ENCODE data around the gene ZNF514. TPM values are rescaled to one million over a fixed set of nuclear protein-coding genes. Genes with fewer than 3 reads are reported as not detected.

Gene ZNF514
- total and polyA plus RNA-seq, 2 of the 8 experiments (the other 6 are each of a cell fraction or from before 2014, with no cell fraction given): 5.3 to 13.3 TPM

DNA sequence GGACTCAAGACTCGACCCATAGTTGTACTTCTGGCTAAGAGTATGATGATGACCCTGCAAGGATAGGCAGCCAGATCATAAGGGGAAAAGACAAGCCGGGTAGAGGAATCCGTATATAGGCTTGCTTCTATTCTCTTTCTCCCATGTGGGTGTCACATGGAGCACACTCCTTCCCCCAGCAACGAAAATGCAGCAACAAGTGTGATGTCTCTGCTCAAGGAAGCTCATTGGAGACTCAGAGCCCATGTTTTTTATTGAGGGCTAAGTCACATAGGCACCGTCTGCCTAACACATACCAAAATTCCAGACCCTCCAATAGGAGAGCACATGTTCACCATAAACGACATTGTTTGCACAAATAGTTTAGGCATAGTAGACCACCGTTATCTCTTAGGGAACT is 12.3 kb upstream of the ZNF514 start:
- Histone ChIP-seq H2BK120ac (replicated peaks; ENCODE audit: low read depth, low read length) (no peak overlapping the region), H3K14ac (ENCODE audit: insufficient read length) (no peak overlapping the region), H3K4ac (replicated peaks; ENCODE audit: insufficient read length, low read depth, low read length) (no peak overlapping the region), H3K23ac (ENCODE audit: insufficient read length) (no peak overlapping the region), H3K4me1 (replicated peaks in 1 of 4; ENCODE audit: control insufficient read depth in 3 of 4, insufficient read depth in 4 of 4, low read length in 3 of 4) (no peaks in the 10 kb centered on the region), H3K9me3 (ENCODE audit: insufficient read depth in 2 of 2, low read depth in 1 of 2, low read length in 1 of 2) (peaks cover 14 to 39% of the 10 kb centered on the region in 2 experiments; a peak in 3 of 4 replicates), H3K9ac (replicated peaks in 1 of 4; ENCODE audit: extremely low read depth in 1 of 4, low read depth in 3 of 4, low read length in 3 of 4) (no peak overlapping the region), H3K27me3 (replicated peaks in 1 of 4; ENCODE audit: control insufficient read depth in 3 of 4, extremely low read depth in 1 of 4, insufficient read depth in 3 of 4, low read length in 3 of 4) (no peaks in the 10 kb centered on the region), H4K91ac (replicated peaks; ENCODE audit: insufficient read length, low read length) (no peak overlapping the region), H3K36me3 (ENCODE audit: control insufficient read depth in 2 of 4, insufficient read depth in 4 of 4, low read length in 3 of 4) (no peaks in the 10 kb centered on the region), H2AFZ (ENCODE audit: low read length) (no peak overlapping the region), H3K79me2 (ENCODE audit: control insufficient read depth in 1 of 2, insufficient read depth in 2 of 2, low read length in 2 of 2) (no peaks in the 10 kb centered on the region), H3K27ac (ENCODE audit: low read depth, low read length) (no peak overlapping the region), H3K79me1 (ENCODE audit: low read depth, low read length) (0 out of 2 replicates have a peak, but pooled peaks cover 2% of the 10 kb centered on the region), H4K8ac (ENCODE audit: extremely low read depth, insufficient read depth, low read length) (no peak overlapping the region), H2BK12ac (ENCODE audit: low read depth, low read length) (no peak overlapping the region), H3K56ac (replicated peaks; ENCODE audit: insufficient read length, low read depth, low read length) (no peak overlapping the region), H2BK5ac (ENCODE audit: low read depth, low read length) (no peak overlapping the region), H4K20me1 (replicated peaks in 1 of 2; ENCODE audit: control insufficient read depth in 1 of 2, insufficient read depth in 2 of 2, low read length in 2 of 2) (peaks cover 0 to 1% of the 10 kb centered on the region in 2 experiments), H2AK5ac (ENCODE audit: low read depth, low read length) (no peak overlapping the region), H3K23me2 (ENCODE audit: low read depth, low read length) (no peaks in the 10 kb centered on the region), H2BK15ac (ENCODE audit: low read length) (no peak overlapping the region), H4K5ac (ENCODE audit: insufficient read length, low read depth, low read length) (no peak overlapping the region), H3K4me3 (ENCODE audit: extremely low read depth in 1 of 4, insufficient read depth in 2 of 4, low read depth in 3 of 4, low read length in 4 of 4) (no peak overlapping the region), H2BK20ac (ENCODE audit: low read length) (no peak overlapping the region), H3K18ac (ENCODE audit: extremely low read depth, low read length) (no peak overlapping the region), H3K4me2 (ENCODE audit: insufficient read depth in 1 of 2, low read depth in 2 of 2, low read length in 2 of 2) (no peak overlapping the region)
- DNase-seq (ENCODE audit: low read depth in 1 of 2, low spot score in 2 of 2) (no peak), FAIRE-seq (no peak)
- WGBS, 2 experiments (ENCODE audit: extremely low coverage in 1 of 2, insufficient coverage in 1 of 2, insufficient read length in 1 of 2, insufficient replicate concordance in 2 of 2, low coverage in 1 of 2, low lambda C conversion rate in 2 of 2, missing lambda C conversion rate in 1 of 2): 90% methylated on average over 7 of the region's 7 CpGs; no CpG with 5 or more reads in 1 of the 2 experiments
- no peak for TF ChIP-seq KDM1A (IDR thresholded peaks at IDR 0.05; ENCODE audit: borderline replicate concordance, low read length)
- POLR2A ChIA-PET (ENCODE audit: partially characterized antibody): no interaction called here
- CTCF ChIA-PET (ENCODE audit: partially characterized antibody): no interaction called here

All from H1 (cell line).